Mucosa of descending colon (tissue), 3 donors: ENCODE results near the gene CLCA1. TPM values are rescaled to one million over a fixed set of nuclear protein-coding genes. Genes with fewer than 3 reads are reported as not detected.

ENCODE experiments used
- ATAC-seq: fragments of 200-7000 bp; cut with Tn5 transposase; one replicate; pipeline ENCODE4 v1.9.1; 2020; ENCODE audit warnings: mild to moderate bottlenecking, moderate library complexity
- DNase-seq, 3 donors: peaks; one replicate each; pipeline ENCODE4 v3.0.0-alpha.2; 2020
- H3K36me3 ChIP-seq: fragments of 200-600 bp; one replicate; pipeline ENCODE4 v1.8.0; 2021; ENCODE audit warnings: low read depth, mild to moderate bottlenecking
- H3K4me1 ChIP-seq: fragments of 200-600 bp; one replicate; pipeline ENCODE4 v1.8.0; 2021; ENCODE audit warnings: low read depth, mild to moderate bottlenecking
- H3K4me3 ChIP-seq: fragments of 200-600 bp; one replicate; pipeline ENCODE4 v1.8.0; 2021; ENCODE audit warnings: mild to moderate bottlenecking
- H3K9me3 ChIP-seq: fragments of 200-600 bp; one replicate; pipeline ENCODE4 v1.8.0; 2021; ENCODE audit warnings: mild to moderate bottlenecking
- intact Hi-C, 2 donors: fragments of 100-400 bp; cut with DNase I in 1 of 2; cut with micrococcal nuclease in 1 of 2; formaldehyde crosslinking; loops; one replicate each; pipeline versions ENCODE4 v1.11.0 to v1.11.1; 2022; cut with DNase I, micrococcal nuclease
- total RNA-seq, 3 donors: library from RNA; stranded (reverse); fragmentation: NEBNext Ultra II Directional in 2 of 3; extraction: Animal tissue kit (Norgen Biotek cat#: 25700) in 2 of 3; gene quantifications; one replicate each; pipeline versions ENCODE4 v1.2.1 to v1.2.4, GENCODE V29; 2021 to 2023
- TF ChIP-seq, protein P1 (sequence below): fragments of 200-600 bp; IDR thresholded peaks from one replicate; pipeline ENCODE4 v1.8.0; 2022; ENCODE audit warnings: antibody characterized with exemption, mild to moderate bottlenecking
- donor health status: DM: no; HTN: no; CAD: no; lungs with moderate emphysema.
- donor health status: DM: no; HTN: no; CAD: no.
- donor health status: DM: no; HTN: yes; CAD: no.

The CLCA1 gene
- total RNA-seq, 3 donors from 2014 or later: 438 to 1,288 (median 1,205) TPM

DNA sequence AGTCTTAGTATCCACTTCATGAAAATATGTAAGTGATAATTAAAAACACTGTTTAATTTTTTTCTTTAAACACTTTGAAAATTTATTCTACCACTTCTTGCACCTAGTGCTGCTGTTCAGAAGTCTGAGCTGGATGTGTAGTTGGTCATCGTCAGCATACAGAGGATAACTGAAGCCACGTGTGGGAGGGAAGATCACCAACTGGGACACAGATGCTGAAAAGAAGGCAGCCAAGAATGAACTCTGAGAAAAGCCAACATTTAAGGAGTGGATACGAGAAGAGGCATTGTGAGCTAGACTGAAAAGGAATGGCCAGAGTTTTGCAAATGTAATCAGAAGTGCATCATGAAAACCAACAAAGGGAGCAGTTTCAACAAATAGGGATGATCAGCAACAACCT, 53.5 kb downstream of the CLCA1 start:
- H3K4me3 ChIP-seq: no peak overlapping the region
- no peaks in the 10 kb centered on the region for H3K4me1 ChIP-seq
- intact Hi-C loops: no loop called here
- no peaks in the 10 kb centered on the region for H3K9me3 ChIP-seq
- ATAC-seq: no peak
- no peak for DNase-seq
- no peaks in the 10 kb centered on the region for H3K36me3 ChIP-seq
- TF ChIP-seq, protein P1, sequence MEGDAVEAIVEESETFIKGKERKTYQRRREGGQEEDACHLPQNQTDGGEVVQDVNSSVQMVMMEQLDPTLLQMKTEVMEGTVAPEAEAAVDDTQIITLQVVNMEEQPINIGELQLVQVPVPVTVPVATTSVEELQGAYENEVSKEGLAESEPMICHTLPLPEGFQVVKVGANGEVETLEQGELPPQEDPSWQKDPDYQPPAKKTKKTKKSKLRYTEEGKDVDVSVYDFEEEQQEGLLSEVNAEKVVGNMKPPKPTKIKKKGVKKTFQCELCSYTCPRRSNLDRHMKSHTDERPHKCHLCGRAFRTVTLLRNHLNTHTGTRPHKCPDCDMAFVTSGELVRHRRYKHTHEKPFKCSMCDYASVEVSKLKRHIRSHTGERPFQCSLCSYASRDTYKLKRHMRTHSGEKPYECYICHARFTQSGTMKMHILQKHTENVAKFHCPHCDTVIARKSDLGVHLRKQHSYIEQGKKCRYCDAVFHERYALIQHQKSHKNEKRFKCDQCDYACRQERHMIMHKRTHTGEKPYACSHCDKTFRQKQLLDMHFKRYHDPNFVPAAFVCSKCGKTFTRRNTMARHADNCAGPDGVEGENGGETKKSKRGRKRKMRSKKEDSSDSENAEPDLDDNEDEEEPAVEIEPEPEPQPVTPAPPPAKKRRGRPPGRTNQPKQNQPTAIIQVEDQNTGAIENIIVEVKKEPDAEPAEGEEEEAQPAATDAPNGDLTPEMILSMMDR: no peak

DNA sequence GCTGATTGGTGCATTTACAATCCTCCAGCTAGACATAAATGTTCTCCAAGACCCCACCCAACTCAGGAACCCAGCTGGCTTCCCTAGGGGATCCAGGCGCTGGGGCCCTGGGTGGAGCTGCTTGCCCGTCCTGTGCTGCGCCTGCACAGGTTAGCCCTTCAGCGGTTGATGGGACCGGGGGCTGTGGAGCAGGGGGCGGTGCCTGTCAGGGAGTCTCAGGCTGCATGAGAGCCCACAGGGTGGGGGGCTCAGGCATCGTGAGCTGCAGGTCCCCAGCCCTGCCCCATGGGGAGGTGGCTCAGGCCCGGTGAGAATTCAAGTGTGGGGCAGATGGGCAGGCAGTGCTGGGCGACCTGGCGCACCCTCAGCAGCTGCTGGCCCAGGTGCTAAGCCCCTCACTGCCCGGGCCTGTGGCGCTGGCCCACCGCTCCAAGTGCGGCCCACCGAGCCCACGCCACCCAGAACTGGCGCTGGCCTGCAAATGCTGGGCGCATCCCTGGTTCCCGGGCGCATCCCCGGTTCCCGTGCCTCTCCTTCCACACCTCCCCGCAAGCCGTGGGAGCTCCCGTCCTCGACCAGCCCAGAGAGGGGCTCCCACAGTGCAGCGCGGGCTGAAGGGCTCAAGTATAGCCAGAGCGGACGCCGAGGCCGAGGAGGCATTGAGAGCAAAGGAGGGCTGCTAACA, 55.1 kb downstream of the CLCA1 start:
- intact Hi-C loops: no loop called here
- H3K9me3 ChIP-seq: no peaks in the 10 kb centered on the region

DNA sequence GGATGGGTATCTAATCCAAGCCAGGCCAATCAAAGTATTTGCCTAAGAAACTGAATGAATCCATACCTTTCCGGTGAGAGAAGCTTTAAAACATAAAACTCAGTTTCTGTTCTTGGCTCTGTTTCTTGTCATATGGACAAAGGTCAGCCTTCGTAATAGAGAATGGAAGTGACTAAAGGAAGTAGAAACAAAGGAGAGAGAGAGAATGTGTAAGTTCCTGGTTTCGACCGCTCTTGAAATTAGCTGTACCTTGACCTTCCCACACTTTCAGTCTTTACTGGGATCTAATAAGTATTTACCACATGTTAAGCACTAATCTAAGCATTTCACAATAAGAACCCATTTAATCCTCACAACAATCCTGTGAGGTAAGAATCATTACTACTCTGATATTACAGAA, 58.6 kb downstream of the CLCA1 start:
- Histone ChIP-seq H3K4me3 (no peak overlapping the region), H3K4me1 (no peaks in the 10 kb centered on the region), H3K36me3 (no peaks in the 10 kb centered on the region), H3K9me3 (no peaks in the 10 kb centered on the region)
- DNase-seq (no peak), ATAC-seq (peak; percentile 95)
- intact Hi-C loops: no loop called here
- TF ChIP-seq, protein P1: no peak

More for the DNA sequence above, 55.1 kb downstream of the CLCA1 start:
- TF ChIP-seq, protein P1: no peak
- ATAC-seq (no peak), DNase-seq (no peak)
- Histone ChIP-seq H3K4me1 (no peaks in the 10 kb centered on the region), H3K36me3 (no peaks in the 10 kb centered on the region), H3K4me3 (no peak overlapping the region)

DNA sequence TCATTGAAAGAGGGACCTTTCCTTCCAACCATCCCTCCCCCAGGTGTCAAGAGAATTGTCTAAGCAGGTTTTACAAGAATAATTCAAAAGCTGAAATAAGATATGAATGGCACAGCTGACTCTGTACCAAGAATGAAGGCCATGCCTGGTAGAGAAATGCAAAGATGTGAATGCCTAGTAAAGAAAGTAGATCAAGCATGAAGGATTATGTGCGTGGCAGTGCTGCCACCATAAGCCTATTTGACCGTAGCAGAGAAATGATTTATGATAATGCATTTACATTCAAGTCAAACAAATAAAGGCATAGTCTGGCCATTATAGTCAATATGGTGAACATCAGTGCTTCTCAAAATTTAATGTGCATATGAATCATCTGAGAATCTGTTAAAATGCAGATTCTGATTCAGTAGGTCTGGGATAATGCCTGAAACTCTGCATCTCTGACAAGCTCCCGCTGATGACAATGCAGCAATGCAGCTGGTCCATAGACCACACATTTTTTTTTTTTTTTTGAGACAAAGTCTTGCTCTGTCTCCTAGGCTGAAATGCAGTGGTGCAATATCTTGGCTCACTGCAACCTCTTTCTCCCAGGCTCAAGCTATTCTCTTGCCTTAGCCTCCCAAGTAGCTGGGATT, 61.6 kb downstream of the CLCA1 start:
- Histone ChIP-seq H3K4me3 (no peak overlapping the region), H3K36me3 (no peaks in the 10 kb centered on the region), H3K4me1 (no peaks in the 10 kb centered on the region), H3K9me3 (no peaks in the 10 kb centered on the region)
- ATAC-seq (no peak), DNase-seq (no peak)
- intact Hi-C loops: no loop called here
- TF ChIP-seq, protein P1: no peak

DNA sequence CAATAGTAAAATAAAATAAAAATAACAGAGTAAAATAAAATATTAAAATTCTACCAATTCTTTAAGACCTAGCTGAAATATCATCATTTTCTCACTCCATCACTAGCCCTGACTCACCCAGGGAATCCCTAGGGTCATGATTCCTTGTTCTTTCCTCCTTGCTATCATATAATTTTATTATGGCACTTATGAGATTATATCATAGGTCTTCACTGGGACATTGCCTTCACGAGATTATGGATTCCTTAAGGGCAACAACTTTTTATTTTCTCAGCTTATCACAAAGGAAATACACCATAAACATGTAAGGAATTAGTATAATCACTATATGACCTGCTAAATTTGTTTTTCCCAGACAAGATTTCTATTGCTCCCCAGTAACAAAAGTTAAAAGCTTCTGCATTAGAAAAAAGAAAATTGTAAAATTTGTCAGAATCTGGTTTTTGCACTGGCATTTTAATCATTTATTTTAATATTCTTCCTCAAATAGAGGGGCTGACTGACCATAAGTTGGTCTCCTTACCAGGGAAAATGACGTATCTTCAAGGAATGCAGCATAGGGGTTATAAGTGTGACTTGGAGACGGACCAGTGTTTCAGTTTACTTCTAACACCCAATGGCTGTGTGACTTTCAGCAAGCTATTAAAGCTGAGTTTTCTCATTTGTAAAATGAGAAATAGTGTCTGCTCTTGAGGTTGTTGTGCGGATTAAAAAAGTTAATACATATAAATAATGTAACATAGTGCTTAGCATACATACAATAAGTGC, 69.4 kb downstream of the CLCA1 start:
- Histone ChIP-seq H3K9me3 (no peaks in the 10 kb centered on the region), H3K4me1 (no peaks in the 10 kb centered on the region), H3K4me3 (no peak overlapping the region), H3K36me3 (no peaks in the 10 kb centered on the region)
- DNase-seq: peak in 1 of 3 donors; percentile 40
- peak; percentile 92 for ATAC-seq
- TF ChIP-seq, protein P1: no peak
- intact Hi-C loops: no loop called here
